ENCODE results near the gene BARX2. TPM values are rescaled to one million over a fixed set of nuclear protein-coding genes. Genes with fewer than 3 reads are reported as not detected.

BARX2 gene
- polyA plus RNA-seq, 1 of the 3 experiments (the other 2 are of a cell fraction), result not detected

DNA sequence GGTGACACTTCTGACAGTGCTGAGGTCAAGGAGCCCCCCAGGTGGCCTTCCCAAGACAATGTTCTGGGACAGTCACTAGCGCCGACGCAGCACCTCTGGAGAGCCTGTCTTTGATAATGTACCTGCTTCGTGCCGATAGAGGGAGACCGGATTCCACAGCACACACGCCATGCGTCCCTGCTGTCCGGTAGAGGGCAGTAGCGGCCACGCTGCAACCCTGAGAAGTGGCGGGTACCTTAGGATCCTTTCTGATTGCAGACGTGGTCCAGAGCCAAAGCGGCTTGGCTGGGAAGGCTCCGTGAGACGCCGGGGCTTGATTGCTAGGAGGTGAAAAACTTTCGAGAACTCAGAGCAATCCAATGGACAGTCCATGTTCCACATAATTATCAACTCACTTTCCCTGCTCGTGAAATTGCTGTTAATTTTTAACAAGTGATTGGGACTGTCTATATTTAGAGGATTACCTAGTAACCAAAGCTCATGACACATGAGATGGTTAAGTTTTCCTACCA lies 11.4 kb upstream of the BARX2 start:
- POLR2A ChIA-PET, result no interaction called here
- Histone ChIP-seq H3K27me3 (ENCODE audit: insufficient read depth) (peaks cover 43% of the 10 kb centered on the region), H3K4me3 (ENCODE audit: low read depth in 2 of 2, low read length in 1 of 2) (peak overlapping the region in 1 of 2 experiments; percentile 28; a peak in 1 of 4 replicates)
- TF ChIP-seq NFIC (IDR thresholded peaks at IDR 0.05; ENCODE audit: borderline replicate concordance) (no peak), POLR2AphosphoS5 (IDR thresholded peaks at IDR 0.05; ENCODE audit: low read depth, low read length) (no peak), CHD2 (IDR thresholded peaks at IDR 0.05; ENCODE audit: low read length, partially characterized antibody) (peak; percentile 26), ZBTB33 (IDR thresholded peaks at IDR 0.05; ENCODE audit: borderline replicate concordance, low read depth) (no peak), RFX5 (IDR thresholded peaks at IDR 0.05; ENCODE audit: low read length) (no peak), RCOR1 (IDR thresholded peaks at IDR 0.05; ENCODE audit: low read length) (peak; percentile 73; the same call in 1 of the 2 replicates), TAF1 (IDR thresholded peaks at IDR 0.05; ENCODE audit: borderline replicate concordance, low read depth, low read length) (no peak), TCF12 (IDR thresholded peaks at IDR 0.05) (no peak), RAD21 (IDR thresholded peaks at IDR 0.05; ENCODE audit: low read length) (peak; percentile 92), MEF2A (IDR thresholded peaks at IDR 0.05; ENCODE audit: borderline replicate concordance, low read depth) (no peak), JUND (IDR thresholded peaks at IDR 0.05) (no peak), GATA2 (CRISPR knock-in tag; IDR thresholded peaks at IDR 0.05) (no peak), USF2 (IDR thresholded peaks at IDR 0.05; ENCODE audit: borderline replicate concordance, low read depth, low read length) (no peak), FOSL2 (IDR thresholded peaks at IDR 0.05; ENCODE audit: borderline replicate concordance, low read depth) (no peak), FOXJ3 (CRISPR knock-in tag; IDR thresholded peaks at IDR 0.05) (no peak), MXI1 (IDR thresholded peaks at IDR 0.05; ENCODE audit: low read depth, low read length) (peak; percentile 38; the same call in 1 of the 2 replicates), GABPA (IDR thresholded peaks at IDR 0.05; ENCODE audit: low read depth) (no peak), EZH2phosphoT487 (IDR thresholded peaks at IDR 0.05; ENCODE audit: borderline replicate concordance, low read depth) (no peak), SIN3A (IDR thresholded peaks at IDR 0.05; ENCODE audit: borderline replicate concordance, low read depth, low read length) (0 out of 2 replicates have a peak, but pooled peaks have one; percentile 17), RXRA (IDR thresholded peaks at IDR 0.05; ENCODE audit: borderline replicate concordance, low read depth) (no peak), EP300 (IDR thresholded peaks at IDR 0.05; ENCODE audit: borderline replicate concordance in 1 of 2, low read depth in 1 of 2, low read length in 1 of 2) (no peak), ELF1 (IDR thresholded peaks at IDR 0.05) (no peak), FOXM1 (IDR thresholded peaks at IDR 0.05; ENCODE audit: low read depth) (no peak)
- TF ChIP-seq, protein P1, sequence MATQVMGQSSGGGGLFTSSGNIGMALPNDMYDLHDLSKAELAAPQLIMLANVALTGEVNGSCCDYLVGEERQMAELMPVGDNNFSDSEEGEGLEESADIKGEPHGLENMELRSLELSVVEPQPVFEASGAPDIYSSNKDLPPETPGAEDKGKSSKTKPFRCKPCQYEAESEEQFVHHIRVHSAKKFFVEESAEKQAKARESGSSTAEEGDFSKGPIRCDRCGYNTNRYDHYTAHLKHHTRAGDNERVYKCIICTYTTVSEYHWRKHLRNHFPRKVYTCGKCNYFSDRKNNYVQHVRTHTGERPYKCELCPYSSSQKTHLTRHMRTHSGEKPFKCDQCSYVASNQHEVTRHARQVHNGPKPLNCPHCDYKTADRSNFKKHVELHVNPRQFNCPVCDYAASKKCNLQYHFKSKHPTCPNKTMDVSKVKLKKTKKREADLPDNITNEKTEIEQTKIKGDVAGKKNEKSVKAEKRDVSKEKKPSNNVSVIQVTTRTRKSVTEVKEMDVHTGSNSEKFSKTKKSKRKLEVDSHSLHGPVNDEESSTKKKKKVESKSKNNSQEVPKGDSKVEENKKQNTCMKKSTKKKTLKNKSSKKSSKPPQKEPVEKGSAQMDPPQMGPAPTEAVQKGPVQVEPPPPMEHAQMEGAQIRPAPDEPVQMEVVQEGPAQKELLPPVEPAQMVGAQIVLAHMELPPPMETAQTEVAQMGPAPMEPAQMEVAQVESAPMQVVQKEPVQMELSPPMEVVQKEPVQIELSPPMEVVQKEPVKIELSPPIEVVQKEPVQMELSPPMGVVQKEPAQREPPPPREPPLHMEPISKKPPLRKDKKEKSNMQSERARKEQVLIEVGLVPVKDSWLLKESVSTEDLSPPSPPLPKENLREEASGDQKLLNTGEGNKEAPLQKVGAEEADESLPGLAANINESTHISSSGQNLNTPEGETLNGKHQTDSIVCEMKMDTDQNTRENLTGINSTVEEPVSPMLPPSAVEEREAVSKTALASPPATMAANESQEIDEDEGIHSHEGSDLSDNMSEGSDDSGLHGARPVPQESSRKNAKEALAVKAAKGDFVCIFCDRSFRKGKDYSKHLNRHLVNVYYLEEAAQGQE (IDR thresholded peaks at IDR 0.05; ENCODE audit: low read depth, low read length), result no peak
- TF ChIP-seq, protein P2, sequence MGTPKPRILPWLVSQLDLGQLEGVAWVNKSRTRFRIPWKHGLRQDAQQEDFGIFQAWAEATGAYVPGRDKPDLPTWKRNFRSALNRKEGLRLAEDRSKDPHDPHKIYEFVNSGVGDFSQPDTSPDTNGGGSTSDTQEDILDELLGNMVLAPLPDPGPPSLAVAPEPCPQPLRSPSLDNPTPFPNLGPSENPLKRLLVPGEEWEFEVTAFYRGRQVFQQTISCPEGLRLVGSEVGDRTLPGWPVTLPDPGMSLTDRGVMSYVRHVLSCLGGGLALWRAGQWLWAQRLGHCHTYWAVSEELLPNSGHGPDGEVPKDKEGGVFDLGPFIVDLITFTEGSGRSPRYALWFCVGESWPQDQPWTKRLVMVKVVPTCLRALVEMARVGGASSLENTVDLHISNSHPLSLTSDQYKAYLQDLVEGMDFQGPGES (IDR thresholded peaks at IDR 0.05; ENCODE audit: low read depth, low read length), result no peak

More for the DNA sequence above, 11.4 kb upstream of the BARX2 start:
- 0% methylated on average over 8 of the region's 19 CpGs for WGBS (ENCODE audit: low lambda C conversion rate)
- no peak overlapping the region for H3K27ac ChIP-seq (ENCODE audit: low read depth in 2 of 2, low read length in 1 of 2)
- H4K20me1 ChIP-seq (ENCODE audit: insufficient read depth), result no peaks in the 10 kb centered on the region
- H3K4me1 ChIP-seq (ENCODE audit: control insufficient read depth in 1 of 2, insufficient read depth in 2 of 2, low read depth in 1 of 2, low read length in 1 of 2), result peaks cover 0 to 12% of the 10 kb centered on the region in 2 experiments; a peak in 2 of 4 replicates
- no peak overlapping the region for H3K9ac ChIP-seq
- H3F3A ChIP-seq (replicated peaks; ENCODE audit: insufficient read depth), result no peaks in the 10 kb centered on the region
- CTCF ChIA-PET, result interaction anchor here (0.5 to 2.4 kb wide), 29 partner anchors 9 to 1552 kb away, joined by 3 to 17 read pairs (median 3); partner anchors contain the start of genes BARX2 and SNX19
- no peak overlapping the region for H3K4me2 ChIP-seq
- H3K36me3 ChIP-seq (replicated peaks in 1 of 2; ENCODE audit: control insufficient read depth in 1 of 2, insufficient read depth in 2 of 2, low read length in 1 of 2), result no peaks in the 10 kb centered on the region
- peak overlapping the region; percentile 41; the same call in 1 of the 2 replicates for H2AFZ ChIP-seq (ENCODE audit: low read depth)
- H3K9me2 ChIP-seq, result no peaks in the 10 kb centered on the region
- H3K9me3 ChIP-seq, result no peaks in the 10 kb centered on the region
- H3K79me2 ChIP-seq (ENCODE audit: insufficient read depth), result no peaks in the 10 kb centered on the region
- peak; percentile 79 for DNase-seq
